GM12878 (cell line): ENCODE data around the gene HERC4. TPM values are rescaled to one million over a fixed set of nuclear protein-coding genes. Genes with fewer than 3 reads are reported as not detected.

ENCODE experiments used
- ATAC-seq: fragments of 200-7000 bp; cut with Tn5 transposase; 3 replicates; pipeline ENCODE4 v1.9.1; 2020; ENCODE audit warnings: mild to moderate bottlenecking, moderate library complexity
- BruUV-seq: library from RNA; stranded (reverse); fragments of 400-500 nt; replicated peaks from 2 replicates; lab custom pipeline; 2021; lab: Mats Ljungman, UMichigan
- CTCF ChIA-PET: fragments of 300-600 bp; sonication (Branson Sonifier 250); formaldehyde crosslinking; extraction: SDS; loops from one replicate; lab custom pipeline; 2021; ENCODE audit warnings: inconsistent platforms; lab: Yijun Ruan, JAX
- POLR2A ChIA-PET: fragments of 350-600 bp; formaldehyde crosslinking; extraction: SDS; loops from one replicate; lab custom pipeline; 2021; ENCODE audit warnings: inconsistent platforms; lab: Charles Lee
- RAD21 ChIA-PET: fragments of 300-600 bp; sonication (Branson Sonifier 250); formaldehyde crosslinking; loops from one replicate; lab custom pipeline; 2023; ENCODE audit warnings: antibody characterized with exemption; ENCODE audit not compliant: unreplicated experiment; lab: Charles Lee
- SMC1A ChIA-PET: fragments of 300-600 bp; sonication (Branson Sonifier 250); formaldehyde crosslinking; loops from one replicate; lab custom pipeline; 2023; ENCODE audit not compliant: unreplicated experiment, uncharacterized antibody; lab: Charles Lee
- DNase-seq: peaks from one replicate; pipeline ENCODE4 v3.0.0-alpha.2; 2011; ENCODE audit warnings: low read depth, low spot score
- FAIRE-seq: peaks from 3 replicates; lab custom pipeline; 2011; peaks lifted over from hg19 to GRCh38; lab: Jason Lieb, UNC
- H2AFZ ChIP-seq: 2 replicates; pipeline ENCODE4 v1.6.0; 2011; ENCODE audit warnings: low read depth, low read length, control low read depth; ENCODE audit not compliant: control insufficient read depth
- H3K27ac ChIP-seq: 2 replicates; pipeline ENCODE4 v1.5.1; 2011; ENCODE audit warnings: control low read depth; ENCODE audit not compliant: control insufficient read depth, insufficient read depth
- H3K27me3 ChIP-seq, 2 experiments: replicated peaks in 1 of 2; 2 replicates each; pipeline versions ENCODE4 v1.6.0 to v1.6.1; 2011; ENCODE audit warnings: low read length in 1 of 2; ENCODE audit not compliant: control insufficient read depth in 2 of 2, insufficient read depth in 2 of 2
- H3K36me3 ChIP-seq, 2 experiments: 2 replicates each; pipeline ENCODE4 v1.5.1; 2011; ENCODE audit warnings: low read length in 1 of 2; ENCODE audit not compliant: control insufficient read depth in 2 of 2, insufficient read depth in 2 of 2
- H3K4me1 ChIP-seq: 2 replicates; pipeline ENCODE4 v1.6.1; 2011; ENCODE audit warnings: mild to moderate bottlenecking, low read length, moderate library complexity, mixed read lengths; ENCODE audit not compliant: control insufficient read depth, insufficient read depth
- H3K4me2 ChIP-seq: 2 replicates; pipeline ENCODE4 v1.6.0; 2011; ENCODE audit warnings: control low read depth; ENCODE audit not compliant: control insufficient read depth, insufficient read depth
- H3K4me3 ChIP-seq: fragments of 200-600 bp; sonication (generic); 2 replicates; pipeline ENCODE4 v1.5.1; 2016
- H3K79me2 ChIP-seq: 2 replicates; pipeline ENCODE4 v1.6.0; 2011; ENCODE audit warnings: low read length; ENCODE audit not compliant: control insufficient read depth, insufficient read depth
- H3K9ac ChIP-seq: 2 replicates; pipeline ENCODE4 v1.8.0; 2011; ENCODE audit warnings: low read length, control low read depth, mixed read lengths; ENCODE audit not compliant: control insufficient read depth, insufficient read depth
- H3K9me3 ChIP-seq: replicated peaks from 3 replicates; pipeline ENCODE4 v1.5.1; 2011; ENCODE audit warnings: mild to moderate bottlenecking, low read length; ENCODE audit not compliant: control insufficient read depth, insufficient read depth
- H4K20me1 ChIP-seq: 2 replicates; pipeline ENCODE4 v1.6.0; 2011; ENCODE audit not compliant: control insufficient read depth, insufficient read depth
- CBX5 ChIP-seq: sonication (generic); IDR thresholded peaks from 2 replicates; pipeline ENCODE4 v1.6.1; 2016; ENCODE audit warnings: low read depth, moderate library complexity, mild to moderate bottlenecking, inconsistent platforms
- CHD1 ChIP-seq: IDR thresholded peaks from 2 replicates; pipeline ENCODE4 v1.6.1; 2012; ENCODE audit warnings: low read depth, low read length, improper control_type of control experiment
- ESRRA ChIP-seq: IDR thresholded peaks from 2 replicates; pipeline ENCODE4 v1.6.1; 2012; ENCODE audit warnings: mild to moderate bottlenecking, low read length, improper control_type of control experiment
- FOS ChIP-seq: IDR thresholded peaks from 3 replicates; pipeline ENCODE4 v1.6.1; 2011; ENCODE audit warnings: borderline replicate concordance; ENCODE audit not compliant: insufficient read length; ENCODE audit errors: extremely low read depth
- GABPA ChIP-seq: IDR thresholded peaks from 2 replicates; pipeline ENCODE4 v1.6.1; 2014; ENCODE audit warnings: antibody characterized with exemption, low read depth, mild to moderate bottlenecking, inconsistent platforms
- IRF4 ChIP-seq: IDR thresholded peaks from 2 replicates; pipeline ENCODE4 v1.6.1; 2011; ENCODE audit warnings: low read depth, low read length
- PRDM15 ChIP-seq: fragments of 450-650 bp; formaldehyde crosslinking; IDR thresholded peaks from 2 replicates; pipeline ENCODE4 v1.4.0; 2020; ENCODE audit warnings: mild to moderate bottlenecking, moderate library complexity
- RAD21 ChIP-seq: IDR thresholded peaks from 2 replicates; pipeline ENCODE4 v1.6.1; 2011; ENCODE audit warnings: mild to moderate bottlenecking, low read depth, low read length, moderate library complexity; ENCODE audit not compliant: insufficient read depth
- RFX5 ChIP-seq: IDR thresholded peaks from 2 replicates; pipeline ENCODE4 v1.6.1; 2011; ENCODE audit warnings: low read depth, low read length, improper control_type of control experiment
- STAT3 ChIP-seq: IDR thresholded peaks from 2 replicates; pipeline ENCODE4 v1.6.1; 2011; ENCODE audit warnings: low read depth, low read length, improper control_type of control experiment
- ZNF622 ChIP-seq: fragments of 450-650 bp; IDR thresholded peaks from 2 replicates; pipeline ENCODE4 v1.6.1; 2017; ENCODE audit warnings: mild to moderate bottlenecking, inconsistent platforms
- WGBS: methylation state at CpG from one replicate; pipeline ENCODE4 v1.1.6; 2016; ENCODE audit warnings: low lambda C conversion rate; ENCODE audit not compliant: insufficient replicate concordance, insufficient coverage; ENCODE audit errors: missing lambda C conversion rate; 5-methylcytosine and 5-hydroxymethylcytosine counted together
- in situ Hi-C: fragments of 300-500 bp; cut with MboI; formaldehyde crosslinking; loops from 9 replicates; pipeline ENCODE4 v1.14.3; 2018; ENCODE audit warnings: mixed read lengths
- intact Hi-C: fragments of 100-400 bp; cut with micrococcal nuclease; formaldehyde crosslinking; loops from one replicate; pipeline ENCODE4 v1.14.2; 2022; ENCODE audit not compliant: unreplicated experiment
- polyA plus RNA-seq, 11 experiments: library from polyadenylated mRNA; depleted of rRNA in 4 of 11; unstranded in 6 of 11; stranded (reverse) in 5 of 11; fragments of >200 nt; fragmentation: Nextera tagmentation in 4 of 11; fragmentation: Illumina TruSeq in 1 of 11; extraction: Ambion mirVana in 4 of 11; extraction: Trizol in 1 of 11; gene quantifications; 1 replicate in 1 of 11; 2 replicates in 10 of 11; pipeline versions ENCODE4 v1.2.1 to v1.2.3, GENCODE V29; 2011 to 2016; ENCODE audit warnings: inconsistent platforms in 2 of 11, missing spikeins in 2 of 11, low read depth in 1 of 11
- total RNA-seq, 4 experiments: library from RNA; depleted of rRNA in 3 of 4; stranded (reverse); fragments of >200 nt in 3 of 4; fragmentation: Illumina TruSeq in 1 of 4; extraction: Trizol in 1 of 4; gene quantifications; 2 replicates each; pipeline versions ENCODE4 v1.2.1 to v1.2.3, GENCODE V29; 2013 to 2021
- TF ChIP-seq, protein P1 (sequence below): fragments of 450-650 bp; IDR thresholded peaks from 2 replicates; pipeline ENCODE4 v1.6.1; 2016; ENCODE audit warnings: mild to moderate bottlenecking
- TF ChIP-seq, protein P2 (sequence below): IDR thresholded peaks from 2 replicates; pipeline ENCODE4 v1.6.1; 2012; ENCODE audit warnings: improper control_type of control experiment, low read depth, low read length; ENCODE audit not compliant: insufficient replicate concordance
- TF ChIP-seq, protein P3 (sequence below): IDR thresholded peaks from 2 replicates; pipeline ENCODE4 v1.6.1; 2012; ENCODE audit warnings: low read depth, low read length, improper control_type of control experiment

The HERC4 gene
- total and polyA plus RNA-seq, 10 of the 15 experiments (the other 5 are each of a cell fraction or from before 2014, with no cell fraction given): 9.7 to 36.8 (median 23.4) TPM

DNA sequence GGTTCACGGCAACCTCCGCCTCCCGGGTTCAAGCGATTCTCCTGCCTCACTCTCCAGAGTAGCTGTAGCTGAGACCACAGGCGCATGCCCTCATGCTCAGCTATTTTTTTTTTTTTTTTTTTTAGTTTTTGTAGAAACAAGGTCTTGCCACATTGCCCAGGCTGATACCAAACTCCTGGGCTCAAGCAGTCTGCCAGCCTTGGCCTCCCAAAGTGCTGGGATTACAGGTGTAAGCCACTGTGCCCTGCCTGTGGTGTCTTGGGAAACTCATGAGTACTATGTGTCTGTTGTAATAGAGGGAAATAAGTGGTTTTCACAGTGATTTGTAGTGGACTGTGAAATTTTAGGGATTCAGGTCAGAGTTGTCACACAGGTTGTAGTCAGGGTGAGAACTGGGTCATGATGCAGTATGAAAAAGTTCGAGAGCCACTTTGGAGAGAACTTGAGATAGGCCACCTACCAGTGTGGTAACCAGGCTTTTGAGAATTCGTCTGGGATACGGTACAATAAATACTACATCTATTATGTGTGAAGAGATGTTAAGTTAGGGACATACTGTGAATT is 160.2 kb downstream of the HERC4 start:
- H3K36me3 ChIP-seq: peaks cover 5 to 20% of the 10 kb centered on the region in 2 experiments
- no peak overlapping the region for H2AFZ ChIP-seq
- H3K27ac ChIP-seq: no peak overlapping the region
- ChIA-PET CTCF (no interaction called here), RAD21 (no interaction called here), POLR2A (no interaction called here), SMC1A (interaction anchor here (0.6 to 0.9 kb wide), 2 partner anchors 60 to 241 kb away, joined by 3 read pairs; no protein-coding TSS in a partner anchor)
- DNase-seq (no peak), FAIRE-seq (no peak), ATAC-seq (no peak)
- intact Hi-C loops (no loop called here), in situ Hi-C loops (no loop called here)
- H3K9ac ChIP-seq: no peak overlapping the region
- no peaks in the 10 kb centered on the region for H3K79me2 ChIP-seq
- TF ChIP-seq STAT3 (no peak), GABPA (no peak), RFX5 (no peak), RAD21 (no peak), CBX5 (no peak), PRDM15 (CRISPR knock-in tag) (no peak), CHD1 (no peak), ZNF622 (no peak), IRF4 (no peak), ESRRA (no peak), FOS (no peak)
- TF ChIP-seq, protein P1, sequence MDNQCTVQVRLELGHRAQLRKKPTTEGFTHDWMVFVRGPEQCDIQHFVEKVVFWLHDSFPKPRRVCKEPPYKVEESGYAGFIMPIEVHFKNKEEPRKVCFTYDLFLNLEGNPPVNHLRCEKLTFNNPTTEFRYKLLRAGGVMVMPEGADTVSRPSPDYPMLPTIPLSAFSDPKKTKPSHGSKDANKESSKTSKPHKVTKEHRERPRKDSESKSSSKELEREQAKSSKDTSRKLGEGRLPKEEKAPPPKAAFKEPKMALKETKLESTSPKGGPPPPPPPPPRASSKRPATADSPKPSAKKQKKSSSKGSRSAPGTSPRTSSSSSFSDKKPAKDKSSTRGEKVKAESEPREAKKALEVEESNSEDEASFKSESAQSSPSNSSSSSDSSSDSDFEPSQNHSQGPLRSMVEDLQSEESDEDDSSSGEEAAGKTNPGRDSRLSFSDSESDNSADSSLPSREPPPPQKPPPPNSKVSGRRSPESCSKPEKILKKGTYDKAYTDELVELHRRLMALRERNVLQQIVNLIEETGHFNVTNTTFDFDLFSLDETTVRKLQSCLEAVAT: no peak
- TF ChIP-seq, protein P2, sequence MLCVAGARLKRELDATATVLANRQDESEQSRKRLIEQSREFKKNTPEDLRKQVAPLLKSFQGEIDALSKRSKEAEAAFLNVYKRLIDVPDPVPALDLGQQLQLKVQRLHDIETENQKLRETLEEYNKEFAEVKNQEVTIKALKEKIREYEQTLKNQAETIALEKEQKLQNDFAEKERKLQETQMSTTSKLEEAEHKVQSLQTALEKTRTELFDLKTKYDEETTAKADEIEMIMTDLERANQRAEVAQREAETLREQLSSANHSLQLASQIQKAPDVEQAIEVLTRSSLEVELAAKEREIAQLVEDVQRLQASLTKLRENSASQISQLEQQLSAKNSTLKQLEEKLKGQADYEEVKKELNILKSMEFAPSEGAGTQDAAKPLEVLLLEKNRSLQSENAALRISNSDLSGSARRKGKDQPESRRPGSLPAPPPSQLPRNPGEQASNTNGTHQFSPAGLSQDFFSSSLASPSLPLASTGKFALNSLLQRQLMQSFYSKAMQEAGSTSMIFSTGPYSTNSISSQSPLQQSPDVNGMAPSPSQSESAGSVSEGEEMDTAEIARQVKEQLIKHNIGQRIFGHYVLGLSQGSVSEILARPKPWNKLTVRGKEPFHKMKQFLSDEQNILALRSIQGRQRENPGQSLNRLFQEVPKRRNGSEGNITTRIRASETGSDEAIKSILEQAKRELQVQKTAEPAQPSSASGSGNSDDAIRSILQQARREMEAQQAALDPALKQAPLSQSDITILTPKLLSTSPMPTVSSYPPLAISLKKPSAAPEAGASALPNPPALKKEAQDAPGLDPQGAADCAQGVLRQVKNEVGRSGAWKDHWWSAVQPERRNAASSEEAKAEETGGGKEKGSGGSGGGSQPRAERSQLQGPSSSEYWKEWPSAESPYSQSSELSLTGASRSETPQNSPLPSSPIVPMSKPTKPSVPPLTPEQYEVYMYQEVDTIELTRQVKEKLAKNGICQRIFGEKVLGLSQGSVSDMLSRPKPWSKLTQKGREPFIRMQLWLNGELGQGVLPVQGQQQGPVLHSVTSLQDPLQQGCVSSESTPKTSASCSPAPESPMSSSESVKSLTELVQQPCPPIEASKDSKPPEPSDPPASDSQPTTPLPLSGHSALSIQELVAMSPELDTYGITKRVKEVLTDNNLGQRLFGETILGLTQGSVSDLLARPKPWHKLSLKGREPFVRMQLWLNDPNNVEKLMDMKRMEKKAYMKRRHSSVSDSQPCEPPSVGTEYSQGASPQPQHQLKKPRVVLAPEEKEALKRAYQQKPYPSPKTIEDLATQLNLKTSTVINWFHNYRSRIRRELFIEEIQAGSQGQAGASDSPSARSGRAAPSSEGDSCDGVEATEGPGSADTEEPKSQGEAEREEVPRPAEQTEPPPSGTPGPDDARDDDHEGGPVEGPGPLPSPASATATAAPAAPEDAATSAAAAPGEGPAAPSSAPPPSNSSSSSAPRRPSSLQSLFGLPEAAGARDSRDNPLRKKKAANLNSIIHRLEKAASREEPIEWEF: no peak
- TF ChIP-seq, protein P3, sequence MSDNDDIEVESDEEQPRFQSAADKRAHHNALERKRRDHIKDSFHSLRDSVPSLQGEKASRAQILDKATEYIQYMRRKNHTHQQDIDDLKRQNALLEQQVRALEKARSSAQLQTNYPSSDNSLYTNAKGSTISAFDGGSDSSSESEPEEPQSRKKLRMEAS: no peak
- 97% methylated on average over 8 of the region's 8 CpGs for WGBS
- no peaks in the 10 kb centered on the region for H3K9me3 ChIP-seq
- no peaks in the 10 kb centered on the region for H4K20me1 ChIP-seq
- H3K4me1 ChIP-seq: no peaks in the 10 kb centered on the region
- BruUV-seq: no TSS peak
- no peak overlapping the region for H3K4me3 ChIP-seq
- H3K4me2 ChIP-seq: no peak overlapping the region
- no peaks in the 10 kb centered on the region for H3K27me3 ChIP-seq
